Panc1 (cell line): ENCODE measurements around the gene CWH43. TPM values are rescaled to one million over a fixed set of nuclear protein-coding genes. Genes with fewer than 3 reads are reported as not detected.
"Not testable (repeated sequence)": the region's sequence is repeated elsewhere in the genome, so short reads cannot be mapped to it uniquely, and the experiment has no call there.

Experiments used
- ATAC-seq: fragments of 200-7000 bp; cut with Tn5 transposase; 2 replicates; pipeline ENCODE4 v1.9.1; 2020; ENCODE audit warnings: mild to moderate bottlenecking, moderate library complexity
- BruUV-seq: library from RNA; stranded (reverse); fragments of 400-500 nt; replicated peaks from 2 replicates; lab custom pipeline; 2021; lab: Mats Ljungman, UMichigan
- CTCF ChIA-PET: fragments of 300-600 bp; sonication (Branson Sonifier 250); formaldehyde crosslinking; loops from one replicate; lab custom pipeline; 2022; ENCODE audit warnings: antibody characterized with exemption; lab: Charles Lee
- POLR2A ChIA-PET: fragments of 300-600 bp; sonication (Branson Sonifier 250); formaldehyde crosslinking; loops from one replicate; lab custom pipeline; 2022; ENCODE audit warnings: antibody characterized with exemption; lab: Charles Lee
- DNase-seq: peaks from one replicate; pipeline ENCODE4 v3.0.0-alpha.2; 2010; ENCODE audit warnings: low read depth, low spot score
- H3K27ac ChIP-seq: 2 replicates; pipeline ENCODE4 v1.5.1; 2011; ENCODE audit warnings: mild to moderate bottlenecking, low read length, inconsistent platforms
- H3K27me3 ChIP-seq: fragments of 200-500 bp; sonication (Bioruptor generic); 2 replicates; pipeline ENCODE4 v1.6.0; 2014; ENCODE audit warnings: low read length, inconsistent platforms; ENCODE audit not compliant: control insufficient read depth, insufficient read depth
- H3K36me3 ChIP-seq: fragments of 200-500 bp; sonication (Bioruptor generic); 2 replicates; pipeline ENCODE4 v1.5.1; 2014; ENCODE audit warnings: inconsistent platforms, mild to moderate bottlenecking, low read length, moderate library complexity; ENCODE audit not compliant: control insufficient read depth, insufficient read depth
- H3K4me1 ChIP-seq: 2 replicates; pipeline ENCODE4 v1.5.1; 2011; ENCODE audit warnings: inconsistent platforms, mild to moderate bottlenecking, low read length, moderate library complexity; ENCODE audit not compliant: control insufficient read depth, insufficient read depth
- H3K4me3 ChIP-seq, 2 experiments: 2 replicates each; pipeline ENCODE4 v1.5.1; 2011 to 2012; ENCODE audit warnings: low read depth in 2 of 2, low read length in 2 of 2, mild to moderate bottlenecking in 2 of 2, inconsistent platforms in 1 of 2, moderate library complexity in 1 of 2
- H3K9me3 ChIP-seq: fragments of 200-500 bp; sonication (Bioruptor generic); 2 replicates; pipeline ENCODE4 v1.5.1; 2014; ENCODE audit warnings: low read depth, mild to moderate bottlenecking, inconsistent platforms, low read length, moderate library complexity; ENCODE audit not compliant: control insufficient read depth, insufficient read depth
- POLR2AphosphoS5 ChIP-seq: IDR thresholded peaks from 2 replicates; pipeline ENCODE4 v1.6.1; 2012; ENCODE audit warnings: mild to moderate bottlenecking, low read depth, low read length, moderate library complexity
- SIN3A ChIP-seq: IDR thresholded peaks from 2 replicates; pipeline ENCODE4 v1.6.1; 2012; ENCODE audit warnings: low read depth, mild to moderate bottlenecking, low read length, moderate library complexity, borderline replicate concordance; ENCODE audit not compliant: insufficient read depth
- TCF7L2 ChIP-seq: IDR thresholded peaks from 2 replicates; pipeline ENCODE4 v1.6.1; 2011; ENCODE audit warnings: mild to moderate bottlenecking, low read depth, low read length, inconsistent platforms
- in situ Hi-C: cut with HindIII; loops from 2 replicates; pipeline ENCODE4 v1.10.0; 2016; ENCODE audit warnings: low sequenced_read_pairs, low pct_unique_long_range_greater_than_20kb
- intact Hi-C: fragments of 100-400 bp; cut with micrococcal nuclease; formaldehyde crosslinking; loops from one replicate; pipeline ENCODE4 v1.10.0; 2022; ENCODE audit not compliant: unreplicated experiment
- total RNA-seq: library from RNA; stranded (reverse); gene quantifications from one replicate; pipeline ENCODE4 v1.2.1, GENCODE V29; 2021; ENCODE audit not compliant: unreplicated experiment
- TF ChIP-seq, protein P1 (sequence below): fragments of 450-650 bp; IDR thresholded peaks from 2 replicates; pipeline ENCODE4 v1.5.1; 2017; ENCODE audit warnings: mild to moderate bottlenecking
- TF ChIP-seq, protein P2 (sequence below), 2 experiments: IDR thresholded peaks; 2 replicates each; pipeline ENCODE4 v1.6.1; 2011 to 2012; ENCODE audit warnings: low read depth in 2 of 2, control low read depth in 1 of 2, low read length in 1 of 2, mild to moderate bottlenecking in 1 of 2, moderate library complexity in 1 of 2; ENCODE audit not compliant: insufficient read depth in 1 of 2

CWH43 gene
- total RNA-seq, 1 experiment from 2014 or later = not detected

DNA sequence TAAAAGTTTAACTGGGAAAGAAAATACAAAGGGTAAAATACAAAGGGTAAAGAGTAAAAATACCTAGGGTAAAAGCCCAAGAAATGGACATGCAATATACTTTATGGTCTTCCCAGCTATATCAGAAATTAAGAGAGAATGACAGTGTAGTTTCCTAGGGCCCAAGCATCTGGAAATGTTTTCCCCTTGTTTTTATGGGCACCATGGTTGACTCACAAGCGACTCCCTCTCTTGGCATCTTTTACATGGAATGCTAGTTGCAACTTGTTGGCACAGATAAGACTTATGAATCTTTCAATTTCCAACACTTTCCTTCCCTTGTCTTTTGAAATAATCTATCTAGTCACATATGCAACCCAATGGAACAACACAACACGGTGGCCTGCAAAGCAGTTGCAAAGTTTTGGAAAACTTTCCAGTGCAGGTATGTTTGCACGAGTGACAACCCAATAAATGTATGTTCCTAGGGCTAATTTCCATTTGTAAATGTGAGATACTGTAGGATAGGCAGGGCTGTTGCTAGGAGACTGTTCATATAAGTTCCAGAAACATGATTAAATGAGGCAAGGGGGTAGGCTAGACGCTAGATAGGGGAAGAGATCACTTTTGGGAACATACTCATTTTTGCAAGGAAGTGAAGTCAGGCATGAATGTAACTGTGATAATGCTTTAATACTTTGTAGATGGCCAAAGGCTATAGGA is 36.4 kb upstream of the CWH43 start:
- CTCF ChIA-PET = interaction anchor here (0.6 to 1.0 kb wide), 2 partner anchors 37 to 39 kb away, joined by 3 read pairs; no protein-coding TSS in a partner anchor
- intact Hi-C loops = no loop called here
- no peak for ATAC-seq

DNA sequence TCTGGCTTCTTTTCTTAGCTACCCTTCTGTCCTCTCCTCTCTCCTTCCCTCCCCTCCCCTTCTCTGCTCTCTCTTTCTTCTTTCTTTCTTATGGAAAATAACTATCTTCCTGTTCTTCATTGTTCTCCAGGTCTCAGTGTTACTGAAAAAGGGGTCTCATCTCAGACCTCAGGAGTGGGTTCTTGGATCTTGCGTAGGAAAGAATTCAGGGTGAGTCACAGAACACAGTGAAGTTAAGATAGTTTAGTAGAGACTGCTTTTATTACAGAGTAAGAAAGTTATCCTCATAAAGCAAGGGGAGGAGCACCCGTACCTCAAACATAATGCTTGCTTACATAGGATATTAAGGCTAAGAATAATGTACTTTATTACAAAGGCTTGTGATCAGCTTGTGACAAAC is 31.8 kb upstream of the CWH43 start:
- H3K36me3 ChIP-seq = no peaks in the 10 kb centered on the region
- H3K4me3 ChIP-seq = no peak overlapping the region
- ChIA-PET POLR2A (no interaction called here), CTCF (no interaction called here)
- no peak for TF ChIP-seq SIN3A
- no peak for TF ChIP-seq POLR2AphosphoS5
- TF ChIP-seq, protein P1, sequence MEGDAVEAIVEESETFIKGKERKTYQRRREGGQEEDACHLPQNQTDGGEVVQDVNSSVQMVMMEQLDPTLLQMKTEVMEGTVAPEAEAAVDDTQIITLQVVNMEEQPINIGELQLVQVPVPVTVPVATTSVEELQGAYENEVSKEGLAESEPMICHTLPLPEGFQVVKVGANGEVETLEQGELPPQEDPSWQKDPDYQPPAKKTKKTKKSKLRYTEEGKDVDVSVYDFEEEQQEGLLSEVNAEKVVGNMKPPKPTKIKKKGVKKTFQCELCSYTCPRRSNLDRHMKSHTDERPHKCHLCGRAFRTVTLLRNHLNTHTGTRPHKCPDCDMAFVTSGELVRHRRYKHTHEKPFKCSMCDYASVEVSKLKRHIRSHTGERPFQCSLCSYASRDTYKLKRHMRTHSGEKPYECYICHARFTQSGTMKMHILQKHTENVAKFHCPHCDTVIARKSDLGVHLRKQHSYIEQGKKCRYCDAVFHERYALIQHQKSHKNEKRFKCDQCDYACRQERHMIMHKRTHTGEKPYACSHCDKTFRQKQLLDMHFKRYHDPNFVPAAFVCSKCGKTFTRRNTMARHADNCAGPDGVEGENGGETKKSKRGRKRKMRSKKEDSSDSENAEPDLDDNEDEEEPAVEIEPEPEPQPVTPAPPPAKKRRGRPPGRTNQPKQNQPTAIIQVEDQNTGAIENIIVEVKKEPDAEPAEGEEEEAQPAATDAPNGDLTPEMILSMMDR = no peak
- TF ChIP-seq, protein P2, sequence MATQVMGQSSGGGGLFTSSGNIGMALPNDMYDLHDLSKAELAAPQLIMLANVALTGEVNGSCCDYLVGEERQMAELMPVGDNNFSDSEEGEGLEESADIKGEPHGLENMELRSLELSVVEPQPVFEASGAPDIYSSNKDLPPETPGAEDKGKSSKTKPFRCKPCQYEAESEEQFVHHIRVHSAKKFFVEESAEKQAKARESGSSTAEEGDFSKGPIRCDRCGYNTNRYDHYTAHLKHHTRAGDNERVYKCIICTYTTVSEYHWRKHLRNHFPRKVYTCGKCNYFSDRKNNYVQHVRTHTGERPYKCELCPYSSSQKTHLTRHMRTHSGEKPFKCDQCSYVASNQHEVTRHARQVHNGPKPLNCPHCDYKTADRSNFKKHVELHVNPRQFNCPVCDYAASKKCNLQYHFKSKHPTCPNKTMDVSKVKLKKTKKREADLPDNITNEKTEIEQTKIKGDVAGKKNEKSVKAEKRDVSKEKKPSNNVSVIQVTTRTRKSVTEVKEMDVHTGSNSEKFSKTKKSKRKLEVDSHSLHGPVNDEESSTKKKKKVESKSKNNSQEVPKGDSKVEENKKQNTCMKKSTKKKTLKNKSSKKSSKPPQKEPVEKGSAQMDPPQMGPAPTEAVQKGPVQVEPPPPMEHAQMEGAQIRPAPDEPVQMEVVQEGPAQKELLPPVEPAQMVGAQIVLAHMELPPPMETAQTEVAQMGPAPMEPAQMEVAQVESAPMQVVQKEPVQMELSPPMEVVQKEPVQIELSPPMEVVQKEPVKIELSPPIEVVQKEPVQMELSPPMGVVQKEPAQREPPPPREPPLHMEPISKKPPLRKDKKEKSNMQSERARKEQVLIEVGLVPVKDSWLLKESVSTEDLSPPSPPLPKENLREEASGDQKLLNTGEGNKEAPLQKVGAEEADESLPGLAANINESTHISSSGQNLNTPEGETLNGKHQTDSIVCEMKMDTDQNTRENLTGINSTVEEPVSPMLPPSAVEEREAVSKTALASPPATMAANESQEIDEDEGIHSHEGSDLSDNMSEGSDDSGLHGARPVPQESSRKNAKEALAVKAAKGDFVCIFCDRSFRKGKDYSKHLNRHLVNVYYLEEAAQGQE (IDR thresholded peaks at IDR 0.05; ENCODE audit: insufficient read depth in 1 of 2, low read depth in 2 of 2, low read length in 1 of 2) = no peak
- TF ChIP-seq TCF7L2 = no peak
- intact Hi-C loops (no loop called here), in situ Hi-C loops (no loop called here)
- no peaks in the 10 kb centered on the region for H3K9me3 ChIP-seq
- no TSS peak for BruUV-seq
- H3K27ac ChIP-seq = no peak overlapping the region
- no peaks in the 10 kb centered on the region for H3K4me1 ChIP-seq
- ATAC-seq (no peak), DNase-seq (no peak)
- no peaks in the 10 kb centered on the region for H3K27me3 ChIP-seq

More for the DNA sequence above, 36.4 kb upstream of the CWH43 start:
- Histone ChIP-seq H3K27me3 (no peaks in the 10 kb centered on the region), H3K27ac (no peak overlapping the region), H3K4me3 (no peak overlapping the region), H3K4me1 (no peaks in the 10 kb centered on the region), H3K36me3 (no peaks in the 10 kb centered on the region), H3K9me3 (no peaks in the 10 kb centered on the region)
- POLR2A ChIA-PET = no interaction called here
- in situ Hi-C loops = no loop called here
- DNase-seq = no peak
- no TSS peak for BruUV-seq
- no peak for TF ChIP-seq POLR2AphosphoS5
- TF ChIP-seq SIN3A = no peak
- TF ChIP-seq, protein P2 (IDR thresholded peaks at IDR 0.05; ENCODE audit: insufficient read depth in 1 of 2, low read depth in 2 of 2, low read length in 1 of 2) = no peak
- TF ChIP-seq, protein P1 = no peak
- TF ChIP-seq TCF7L2 = no peak

DNA sequence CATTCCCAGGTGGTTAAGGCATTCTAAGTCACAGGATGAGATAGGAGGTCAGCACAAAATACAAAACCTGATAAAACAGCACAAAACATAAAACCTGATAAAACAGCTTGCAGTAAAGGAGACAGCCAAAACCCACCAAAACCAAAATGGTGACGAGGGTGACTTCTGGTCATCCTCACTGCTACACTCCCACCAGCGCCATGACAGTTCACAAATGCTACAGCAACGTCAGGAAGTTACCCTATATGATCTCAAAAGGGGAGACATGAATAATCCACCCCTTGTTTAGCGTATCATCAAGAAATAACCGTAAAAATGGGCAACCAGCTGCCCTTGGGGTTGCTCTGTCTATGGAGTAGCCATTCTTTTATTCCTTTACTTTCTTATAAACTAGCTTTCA is 28.7 kb upstream of the CWH43 start:
- POLR2A ChIA-PET, H3K27me3 ChIP-seq, H3K4me1 ChIP-seq, intact Hi-C loops, ATAC-seq, in situ Hi-C loops, DNase-seq, H3K4me3 ChIP-seq, H3K27ac ChIP-seq, CTCF ChIA-PET, H3K36me3 ChIP-seq, BruUV-seq, H3K9me3 ChIP-seq: not testable (repeated sequence)
